ENCODE results near the gene TTLL8.

TTLL8 gene

GRCh38 chr22:50048061-50048765 is 9.9 kb downstream of the TTLL8 start:
- no peak for TF ChIP-seq POLR2A (IDR thresholded peaks at IDR 0.05; ENCODE audit: low read depth, low read length)
- FAIRE-seq (no peak), DNase-seq (ENCODE audit: insufficient read length, low spot score) (no peak)

GRCh38 chr22:50047346-50047745 is 10.8 kb downstream of the TTLL8 start:
- FAIRE-seq (no peak), DNase-seq (ENCODE audit: insufficient read length, low spot score) (no peak)
- TF ChIP-seq POLR2A (IDR thresholded peaks at IDR 0.05; ENCODE audit: low read depth, low read length), result no peak

- TF ChIP-seq POLR2A (IDR thresholded peaks at IDR 0.05; ENCODE audit: low read depth, low read length), result no peak
- DNase-seq (ENCODE audit: insufficient read length, low spot score), result no peak
- no peak for FAIRE-seq
Measured at GRCh38 chr22:50046481-50047245, 11.4 kb downstream of the TTLL8 start.

- no peak for DNase-seq (ENCODE audit: insufficient read length, low spot score)
- FAIRE-seq, result no peak
- no peak for TF ChIP-seq POLR2A (IDR thresholded peaks at IDR 0.05; ENCODE audit: low read depth, low read length)
Measured at GRCh38 chr22:50046019-50046415, 12.1 kb downstream of the TTLL8 start.

- FAIRE-seq (no peak), DNase-seq (ENCODE audit: insufficient read length, low spot score) (no peak)
- no peak for TF ChIP-seq POLR2A (IDR thresholded peaks at IDR 0.05; ENCODE audit: low read depth, low read length)
Measured at GRCh38 chr22:50045211-50046018, 12.7 kb downstream of the TTLL8 start.

GRCh38 chr22:50044485-50045118 is 13.5 kb downstream of the TTLL8 start:
- FAIRE-seq (no peak), DNase-seq (ENCODE audit: insufficient read length, low spot score) (no peak)
- TF ChIP-seq POLR2A (IDR thresholded peaks at IDR 0.05; ENCODE audit: low read depth, low read length), result no peak

GRCh38 chr22:50041361-50042065 is 16.6 kb downstream of the TTLL8 start:
- DNase-seq (ENCODE audit: insufficient read length, low spot score) (no peak), FAIRE-seq (no peak)
- TF ChIP-seq POLR2A (IDR thresholded peaks at IDR 0.05; ENCODE audit: low read depth, low read length), result no peak

GRCh38 chr22:50040717-50041116 is 17.4 kb downstream of the TTLL8 start:
- TF ChIP-seq POLR2A (IDR thresholded peaks at IDR 0.05; ENCODE audit: low read depth, low read length), result no peak
- FAIRE-seq, result no peak
- DNase-seq (ENCODE audit: insufficient read length, low spot score), result no peak

GRCh38 chr22:50039669-50040443 is 18.2 kb downstream of the TTLL8 start:
- FAIRE-seq, result no peak
- DNase-seq (ENCODE audit: insufficient read length, low spot score), result no peak
- TF ChIP-seq POLR2A (IDR thresholded peaks at IDR 0.05; ENCODE audit: low read depth, low read length), result no peak

GRCh38 chr22:50035976-50036724 is 21.9 kb downstream of the TTLL8 start:
- no peak for TF ChIP-seq POLR2A (IDR thresholded peaks at IDR 0.05; ENCODE audit: low read depth, low read length)
- DNase-seq (ENCODE audit: insufficient read length, low spot score) (no peak), FAIRE-seq (no peak)

- DNase-seq (ENCODE audit: insufficient read length, low spot score), result no peak
- no peak for FAIRE-seq
- no peak for TF ChIP-seq POLR2A (IDR thresholded peaks at IDR 0.05; ENCODE audit: low read depth, low read length)
Measured at GRCh38 chr22:50035131-50035881, 22.8 kb downstream of the TTLL8 start.
